GM19035 (cell line): ENCODE results near the gene ELAVL4.
"Not testable (repeated sequence)": the region's sequence is repeated elsewhere in the genome, so short reads cannot be mapped to it uniquely, and the experiment has no call there.

Source experiments
- ATAC-seq: cut with Tn5 transposase; IDR thresholded peaks from one replicate; pipeline ENCODE4 v1.9.1; 2021; ENCODE audit not compliant: unreplicated experiment

ELAVL4 gene

GRCh38 chr1:50123071-50123470 lies 14.4 kb downstream of the ELAVL4 start:
- ATAC-seq: no peak

- ATAC-seq: no peak
Observed at GRCh38 chr1:50126927-50127715, 18.4 kb downstream of the ELAVL4 start.

- no peak for ATAC-seq
Observed at GRCh38 chr1:50129201-50129600, 20.5 kb downstream of the ELAVL4 start.

- ATAC-seq: no peak
Observed at GRCh38 chr1:50132347-50132894, 23.7 kb downstream of the ELAVL4 start.

GRCh38 chr1:50135716-50136115 lies 27.0 kb downstream of the ELAVL4 start:
- no peak for ATAC-seq

- ATAC-seq: no peak
Observed at GRCh38 chr1:50139339-50140181, 30.8 kb downstream of the ELAVL4 start.

- no peak for ATAC-seq
Observed at GRCh38 chr1:50140182-50140447, 31.4 kb downstream of the ELAVL4 start.

- no peak for ATAC-seq
Observed at GRCh38 chr1:50147191-50147850, 38.6 kb downstream of the ELAVL4 start.

- no peak for ATAC-seq
Observed at GRCh38 chr1:50148142-50148923, 39.6 kb downstream of the ELAVL4 start.

- ATAC-seq: no peak
Observed at GRCh38 chr1:50152236-50152635, 43.5 kb downstream of the ELAVL4 start.

- no peak for ATAC-seq
Observed at GRCh38 chr1:50155541-50155940, 46.8 kb downstream of the ELAVL4 start.

GRCh38 chr1:50156241-50157010 lies 47.7 kb downstream of the ELAVL4 start:
- no peak for ATAC-seq

- ATAC-seq: no peak
Observed at GRCh38 chr1:50157306-50157941, 48.7 kb downstream of the ELAVL4 start.

- no peak for ATAC-seq
Observed at GRCh38 chr1:50158421-50158820, 49.7 kb downstream of the ELAVL4 start.

- ATAC-seq: no peak
Observed at GRCh38 chr1:50163680-50164079, 55.0 kb downstream of the ELAVL4 start.

- not testable (repeated sequence) for ATAC-seq
Observed at GRCh38 chr1:50166351-50166750, 57.6 kb downstream of the ELAVL4 start.

GRCh38 chr1:50172299-50172698 lies 63.6 kb downstream of the ELAVL4 start:
- no peak for ATAC-seq

- ATAC-seq: no peak
Observed at GRCh38 chr1:50174101-50174500, 65.4 kb downstream of the ELAVL4 start.
